GM19035 (cell line): ENCODE data around the gene SLC6A6.

ENCODE experiments used
- ATAC-seq: cut with Tn5 transposase; IDR thresholded peaks from one replicate; pipeline ENCODE4 v1.9.1; 2021; ENCODE audit not compliant: unreplicated experiment

SLC6A6 gene

GRCh38 chr3:14517601-14518431, 115.4 kb downstream of the SLC6A6 start:
- no peak for ATAC-seq

GRCh38 chr3:14518432-14518802, 116.0 kb downstream of the SLC6A6 start:
- ATAC-seq: no peak

- ATAC-seq: no peak
These were observed 116.5 kb downstream of the SLC6A6 start for GRCh38 chr3:14518893-14519292.

GRCh38 chr3:14519406-14519805, 117.0 kb downstream of the SLC6A6 start:
- no peak for ATAC-seq

GRCh38 chr3:14520149-14520548, 117.7 kb downstream of the SLC6A6 start:
- no peak for ATAC-seq

- ATAC-seq: no peak
These were observed 118.6 kb downstream of the SLC6A6 start for GRCh38 chr3:14520967-14521366.

- ATAC-seq: no peak
These were observed 119.2 kb downstream of the SLC6A6 start for GRCh38 chr3:14521611-14522010.

GRCh38 chr3:14522129-14522691, 119.8 kb downstream of the SLC6A6 start:
- ATAC-seq: no peak

GRCh38 chr3:14522768-14523167, 120.4 kb downstream of the SLC6A6 start:
- no peak for ATAC-seq

- no peak for ATAC-seq
These were observed 121.4 kb downstream of the SLC6A6 start for GRCh38 chr3:14523792-14524191.

- ATAC-seq: no peak
These were observed 121.9 kb downstream of the SLC6A6 start for GRCh38 chr3:14524311-14524711.

GRCh38 chr3:14524920-14525660, 122.7 kb downstream of the SLC6A6 start:
- ATAC-seq: no peak

- ATAC-seq: no peak
These were observed 123.6 kb downstream of the SLC6A6 start for GRCh38 chr3:14525685-14526631.

GRCh38 chr3:14528081-14528480, 125.7 kb downstream of the SLC6A6 start:
- ATAC-seq: no peak

- ATAC-seq: no peak
These were observed 129.5 kb downstream of the SLC6A6 start for GRCh38 chr3:14531856-14532395.

GRCh38 chr3:14532691-14533456, 130.5 kb downstream of the SLC6A6 start:
- no peak for ATAC-seq

GRCh38 chr3:14533457-14533958, 131.1 kb downstream of the SLC6A6 start:
- ATAC-seq: no peak

GRCh38 chr3:14534516-14535191, 132.2 kb downstream of the SLC6A6 start:
- ATAC-seq: no peak

GRCh38 chr3:14535616-14536015, 133.2 kb downstream of the SLC6A6 start:
- no peak for ATAC-seq
